HG02852 (cell line): ENCODE data around the gene TESPA1.
A peak's percentile ranks its signal among the peaks of the same experiment; 100 is the strongest.
"Not testable (repeated sequence)": the region's sequence is repeated elsewhere in the genome, so short reads cannot be mapped to it uniquely, and the experiment has no call there.

Experiments used
- ATAC-seq: cut with Tn5 transposase; IDR thresholded peaks from one replicate; pipeline ENCODE4 v1.9.1; 2021; ENCODE audit warnings: mild to moderate bottlenecking, moderate library complexity; ENCODE audit not compliant: unreplicated experiment

Gene TESPA1

GRCh38 chr12:54987611-54988231, 3.2 kb upstream of the TESPA1 start:
- no peak for ATAC-seq

GRCh38 chr12:54986773-54987172, 2.2 kb upstream of the TESPA1 start:
- not testable (repeated sequence) for ATAC-seq

- no peak for ATAC-seq
Observed at GRCh38 chr12:54983536-54984101, 943 bp downstream of the TESPA1 start.

GRCh38 chr12:54981796-54982195, 2.8 kb downstream of the TESPA1 start:
- peak; percentile 32 for ATAC-seq

- ATAC-seq = no peak
Observed at GRCh38 chr12:54980341-54980740, 4.2 kb downstream of the TESPA1 start.

- ATAC-seq = no peak
Observed at GRCh38 chr12:54977857-54978256, 6.7 kb downstream of the TESPA1 start.

- no peak for ATAC-seq
Observed at GRCh38 chr12:54977155-54977554, 7.4 kb downstream of the TESPA1 start.

- ATAC-seq = no peak
Observed at GRCh38 chr12:54975875-54976274, 8.7 kb downstream of the TESPA1 start.

GRCh38 chr12:54975272-54975671, 9.3 kb downstream of the TESPA1 start:
- no peak for ATAC-seq

GRCh38 chr12:54974279-54974678, 10.3 kb downstream of the TESPA1 start:
- no peak for ATAC-seq

- no peak for ATAC-seq
Observed at GRCh38 chr12:54973556-54973955, 11.0 kb downstream of the TESPA1 start.

GRCh38 chr12:54970741-54971140, 13.8 kb downstream of the TESPA1 start:
- ATAC-seq = no peak

- ATAC-seq = no peak
Observed at GRCh38 chr12:54968181-54968730, 16.3 kb downstream of the TESPA1 start.

GRCh38 chr12:54967461-54967860, 17.1 kb downstream of the TESPA1 start:
- no peak for ATAC-seq

- ATAC-seq = no peak
Observed at GRCh38 chr12:54961190-54961589, 23.4 kb downstream of the TESPA1 start.

GRCh38 chr12:54959291-54960018, 25.1 kb downstream of the TESPA1 start:
- peak; percentile 63 for ATAC-seq

GRCh38 chr12:54958048-54958658, 26.4 kb downstream of the TESPA1 start:
- ATAC-seq = no peak

- ATAC-seq = no peak
Observed at GRCh38 chr12:54956818-54957641, 27.5 kb downstream of the TESPA1 start.

GRCh38 chr12:54956322-54956721, 28.2 kb downstream of the TESPA1 start:
- no peak for ATAC-seq

- ATAC-seq = no peak
Observed at GRCh38 chr12:54954801-54955200, 29.8 kb downstream of the TESPA1 start.

GRCh38 chr12:54954228-54954627, 30.3 kb downstream of the TESPA1 start:
- ATAC-seq = no peak
